GM12878 (cell line): ENCODE measurements around the gene RECK. TPM values are rescaled to one million over a fixed set of nuclear protein-coding genes. Genes with fewer than 3 reads are reported as not detected.

Source experiments
- ATAC-seq: fragments of 200-7000 bp; cut with Tn5 transposase; 3 replicates; pipeline ENCODE4 v1.9.1; 2020; ENCODE audit warnings: mild to moderate bottlenecking, moderate library complexity
- BruUV-seq: library from RNA; stranded (reverse); fragments of 400-500 nt; replicated peaks from 2 replicates; lab custom pipeline; 2021; lab: Mats Ljungman, UMichigan
- CTCF ChIA-PET: fragments of 300-600 bp; sonication (Branson Sonifier 250); formaldehyde crosslinking; extraction: SDS; loops from one replicate; lab custom pipeline; 2021; ENCODE audit warnings: inconsistent platforms; lab: Yijun Ruan, JAX
- POLR2A ChIA-PET: fragments of 350-600 bp; formaldehyde crosslinking; extraction: SDS; loops from one replicate; lab custom pipeline; 2021; ENCODE audit warnings: inconsistent platforms; lab: Charles Lee
- RAD21 ChIA-PET: fragments of 300-600 bp; sonication (Branson Sonifier 250); formaldehyde crosslinking; loops from one replicate; lab custom pipeline; 2023; ENCODE audit warnings: antibody characterized with exemption; ENCODE audit not compliant: unreplicated experiment; lab: Charles Lee
- SMC1A ChIA-PET: fragments of 300-600 bp; sonication (Branson Sonifier 250); formaldehyde crosslinking; loops from one replicate; lab custom pipeline; 2023; ENCODE audit not compliant: unreplicated experiment, uncharacterized antibody; lab: Charles Lee
- DNase-seq: peaks from one replicate; pipeline ENCODE4 v3.0.0-alpha.2; 2011; ENCODE audit warnings: low read depth, low spot score
- FAIRE-seq: peaks from 3 replicates; lab custom pipeline; 2011; peaks lifted over from hg19 to GRCh38; lab: Jason Lieb, UNC
- H2AFZ ChIP-seq: 2 replicates; pipeline ENCODE4 v1.6.0; 2011; ENCODE audit warnings: low read depth, low read length, control low read depth; ENCODE audit not compliant: control insufficient read depth
- H3K27ac ChIP-seq: 2 replicates; pipeline ENCODE4 v1.5.1; 2011; ENCODE audit warnings: control low read depth; ENCODE audit not compliant: control insufficient read depth, insufficient read depth
- H3K27me3 ChIP-seq, 2 experiments: replicated peaks in 1 of 2; 2 replicates each; pipeline versions ENCODE4 v1.6.0 to v1.6.1; 2011; ENCODE audit warnings: low read length in 1 of 2; ENCODE audit not compliant: control insufficient read depth in 2 of 2, insufficient read depth in 2 of 2
- H3K36me3 ChIP-seq, 2 experiments: 2 replicates each; pipeline ENCODE4 v1.5.1; 2011; ENCODE audit warnings: low read length in 1 of 2; ENCODE audit not compliant: control insufficient read depth in 2 of 2, insufficient read depth in 2 of 2
- H3K4me1 ChIP-seq: 2 replicates; pipeline ENCODE4 v1.6.1; 2011; ENCODE audit warnings: mild to moderate bottlenecking, low read length, moderate library complexity, mixed read lengths; ENCODE audit not compliant: control insufficient read depth, insufficient read depth
- H3K4me2 ChIP-seq: 2 replicates; pipeline ENCODE4 v1.6.0; 2011; ENCODE audit warnings: control low read depth; ENCODE audit not compliant: control insufficient read depth, insufficient read depth
- H3K4me3 ChIP-seq: fragments of 200-600 bp; sonication (generic); 2 replicates; pipeline ENCODE4 v1.5.1; 2016
- H3K79me2 ChIP-seq: 2 replicates; pipeline ENCODE4 v1.6.0; 2011; ENCODE audit warnings: low read length; ENCODE audit not compliant: control insufficient read depth, insufficient read depth
- H3K9ac ChIP-seq: 2 replicates; pipeline ENCODE4 v1.8.0; 2011; ENCODE audit warnings: low read length, control low read depth, mixed read lengths; ENCODE audit not compliant: control insufficient read depth, insufficient read depth
- H3K9me3 ChIP-seq: replicated peaks from 3 replicates; pipeline ENCODE4 v1.5.1; 2011; ENCODE audit warnings: mild to moderate bottlenecking, low read length; ENCODE audit not compliant: control insufficient read depth, insufficient read depth
- H4K20me1 ChIP-seq: 2 replicates; pipeline ENCODE4 v1.6.0; 2011; ENCODE audit not compliant: control insufficient read depth, insufficient read depth
- ASH2L ChIP-seq: fragments of 300-600, 200-600 bp; sonication (generic); IDR thresholded peaks from 2 replicates; pipeline ENCODE4 v1.6.1; 2017; ENCODE audit warnings: low read depth, mild to moderate bottlenecking, borderline replicate concordance
- ATF7 ChIP-seq: fragments of 450-650 bp; IDR thresholded peaks from 2 replicates; pipeline ENCODE4 v1.6.1; 2016; ENCODE audit warnings: low read depth, mild to moderate bottlenecking
- BCL11A ChIP-seq: IDR thresholded peaks from 2 replicates; pipeline ENCODE4 v1.6.1; 2011; ENCODE audit warnings: low read depth, low read length
- EED ChIP-seq: sonication (generic); IDR thresholded peaks from 2 replicates; pipeline ENCODE4 v1.6.1; 2016; ENCODE audit warnings: antibody characterized with exemption, low read depth
- KLF5 ChIP-seq: fragments of 450-650 bp; IDR thresholded peaks from 2 replicates; pipeline ENCODE4 v1.6.1; 2014; ENCODE audit warnings: mild to moderate bottlenecking; ENCODE audit not compliant: partially characterized antibody
- MEF2A ChIP-seq: IDR thresholded peaks from 2 replicates; pipeline ENCODE4 v1.6.1; 2011; ENCODE audit warnings: low read depth, mild to moderate bottlenecking, low read length, moderate library complexity; ENCODE audit not compliant: insufficient read depth
- POLR2AphosphoS5 ChIP-seq: IDR thresholded peaks from 2 replicates; pipeline ENCODE4 v1.6.1; 2011; ENCODE audit warnings: mild to moderate bottlenecking, low read length, inconsistent platforms
- SMAD1 ChIP-seq: fragments of 450-650 bp; IDR thresholded peaks from 2 replicates; pipeline ENCODE4 v1.6.1; 2018; ENCODE audit warnings: mild to moderate bottlenecking, low read depth; ENCODE audit not compliant: partially characterized antibody
- SPI1 ChIP-seq: IDR thresholded peaks from 2 replicates; pipeline ENCODE4 v1.6.1; 2011; ENCODE audit warnings: low read depth, mild to moderate bottlenecking, low read length, moderate library complexity, borderline replicate concordance; ENCODE audit not compliant: insufficient read depth
- YBX1 ChIP-seq: fragments of 450-650 bp; IDR thresholded peaks from 2 replicates; pipeline ENCODE4 v1.6.1; 2016; ENCODE audit warnings: antibody characterized with exemption
- ZBED1 ChIP-seq: IDR thresholded peaks from 2 replicates; pipeline ENCODE4 v1.6.1; 2016; ENCODE audit warnings: borderline replicate concordance
- WGBS: methylation state at CpG from one replicate; pipeline ENCODE4 v1.1.6; 2016; ENCODE audit warnings: low lambda C conversion rate; ENCODE audit not compliant: insufficient replicate concordance, insufficient coverage; ENCODE audit errors: missing lambda C conversion rate; 5-methylcytosine and 5-hydroxymethylcytosine counted together
- in situ Hi-C: fragments of 300-500 bp; cut with MboI; formaldehyde crosslinking; loops from 9 replicates; pipeline ENCODE4 v1.14.3; 2018; ENCODE audit warnings: mixed read lengths
- intact Hi-C: fragments of 100-400 bp; cut with micrococcal nuclease; formaldehyde crosslinking; loops from one replicate; pipeline ENCODE4 v1.14.2; 2022; ENCODE audit not compliant: unreplicated experiment
- polyA plus RNA-seq, 11 experiments: library from polyadenylated mRNA; depleted of rRNA in 4 of 11; unstranded in 6 of 11; stranded (reverse) in 5 of 11; fragments of >200 nt; fragmentation: Nextera tagmentation in 4 of 11; fragmentation: Illumina TruSeq in 1 of 11; extraction: Ambion mirVana in 4 of 11; extraction: Trizol in 1 of 11; gene quantifications; 1 replicate in 1 of 11; 2 replicates in 10 of 11; pipeline versions ENCODE4 v1.2.1 to v1.2.3, GENCODE V29; 2011 to 2016; ENCODE audit warnings: inconsistent platforms in 2 of 11, missing spikeins in 2 of 11, low read depth in 1 of 11
- total RNA-seq, 4 experiments: library from RNA; depleted of rRNA in 3 of 4; stranded (reverse); fragments of >200 nt in 3 of 4; fragmentation: Illumina TruSeq in 1 of 4; extraction: Trizol in 1 of 4; gene quantifications; 2 replicates each; pipeline versions ENCODE4 v1.2.1 to v1.2.3, GENCODE V29; 2013 to 2021
- TF ChIP-seq, protein P1 (sequence below): fragments of 450-650 bp; formaldehyde crosslinking; IDR thresholded peaks from 2 replicates; pipeline ENCODE4 v1.5.0; 2022; ENCODE audit warnings: mild to moderate bottlenecking, missing genetic modification characterization
- TF ChIP-seq, protein P2 (sequence below): IDR thresholded peaks from 2 replicates; pipeline ENCODE4 v1.6.1; 2012; ENCODE audit warnings: low read depth, low read length, improper control_type of control experiment
- TF ChIP-seq, protein P3 (sequence below): fragments of 450-650 bp; IDR thresholded peaks from 2 replicates; pipeline ENCODE4 v1.6.1; 2016; ENCODE audit warnings: mild to moderate bottlenecking

RECK gene
- total and polyA plus RNA-seq, 10 of the 15 experiments (the other 5 are each of a cell fraction or from before 2014, with no cell fraction given): 0.02 to 0.40 (median 0.13) TPM

DNA sequence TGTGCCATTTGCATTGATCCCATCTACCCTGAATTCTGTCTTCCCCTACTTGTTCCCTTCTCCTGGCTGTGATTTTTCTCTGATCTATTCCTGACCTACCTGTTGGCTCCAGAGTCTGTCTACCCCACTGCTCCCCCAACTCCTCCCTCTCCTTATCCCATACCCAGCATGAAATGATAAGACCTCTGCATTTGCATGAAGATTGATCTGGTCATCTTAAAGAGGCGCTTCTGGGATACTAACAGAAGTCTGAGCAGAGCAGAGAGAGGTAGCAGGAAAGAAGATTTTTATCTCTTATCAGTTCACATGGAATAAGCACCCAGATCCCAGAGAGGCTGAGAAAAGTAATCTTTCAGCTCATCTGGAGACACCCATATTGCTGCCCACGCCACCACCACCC, 81.5 kb downstream of the RECK start (continued):
- TF ChIP-seq, protein P1, sequence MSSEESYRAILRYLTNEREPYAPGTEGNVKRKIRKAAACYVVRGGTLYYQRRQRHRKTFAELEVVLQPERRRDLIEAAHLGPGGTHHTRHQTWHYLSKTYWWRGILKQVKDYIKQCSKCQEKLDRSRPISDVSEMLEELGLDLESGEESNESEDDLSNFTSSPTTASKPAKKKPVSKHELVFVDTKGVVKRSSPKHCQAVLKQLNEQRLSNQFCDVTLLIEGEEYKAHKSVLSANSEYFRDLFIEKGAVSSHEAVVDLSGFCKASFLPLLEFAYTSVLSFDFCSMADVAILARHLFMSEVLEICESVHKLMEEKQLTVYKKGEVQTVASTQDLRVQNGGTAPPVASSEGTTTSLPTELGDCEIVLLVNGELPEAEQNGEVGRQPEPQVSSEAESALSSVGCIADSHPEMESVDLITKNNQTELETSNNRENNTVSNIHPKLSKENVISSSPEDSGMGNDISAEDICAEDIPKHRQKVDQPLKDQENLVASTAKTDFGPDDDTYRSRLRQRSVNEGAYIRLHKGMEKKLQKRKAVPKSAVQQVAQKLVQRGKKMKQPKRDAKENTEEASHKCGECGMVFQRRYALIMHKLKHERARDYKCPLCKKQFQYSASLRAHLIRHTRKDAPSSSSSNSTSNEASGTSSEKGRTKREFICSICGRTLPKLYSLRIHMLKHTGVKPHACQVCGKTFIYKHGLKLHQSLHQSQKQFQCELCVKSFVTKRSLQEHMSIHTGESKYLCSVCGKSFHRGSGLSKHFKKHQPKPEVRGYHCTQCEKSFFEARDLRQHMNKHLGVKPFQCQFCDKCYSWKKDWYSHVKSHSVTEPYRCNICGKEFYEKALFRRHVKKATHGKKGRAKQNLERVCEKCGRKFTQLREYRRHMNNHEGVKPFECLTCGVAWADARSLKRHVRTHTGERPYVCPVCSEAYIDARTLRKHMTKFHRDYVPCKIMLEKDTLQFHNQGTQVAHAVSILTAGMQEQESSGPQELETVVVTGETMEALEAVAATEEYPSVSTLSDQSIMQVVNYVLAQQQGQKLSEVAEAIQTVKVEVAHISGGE (CRISPR knock-in tag): no peak
- no peak for TF ChIP-seq EED
- no peak for TF ChIP-seq ZBED1

DNA sequence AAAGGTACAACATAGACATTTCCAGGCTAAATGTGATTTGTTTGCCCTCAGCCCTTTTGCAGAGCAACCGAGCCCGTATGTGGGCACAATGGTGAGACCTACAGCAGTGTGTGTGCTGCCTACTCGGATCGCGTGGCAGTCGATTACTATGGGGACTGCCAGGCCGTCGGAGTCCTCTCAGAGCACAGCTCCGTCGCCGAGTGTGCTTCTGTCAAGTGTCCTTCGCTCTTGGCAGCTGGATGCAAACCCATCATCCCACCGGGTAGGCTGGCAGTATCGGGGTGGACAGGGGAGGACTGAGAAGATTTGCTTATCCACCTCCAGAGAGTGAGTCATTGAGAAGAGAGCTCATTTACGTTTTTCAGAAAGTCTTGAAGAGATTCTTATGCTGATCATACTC, 82.0 kb downstream of the RECK start:
- in situ Hi-C loops (no loop called here), intact Hi-C loops (no loop called here)
- FAIRE-seq: no peak
- CTCF ChIA-PET: interaction anchor here (12.5 kb wide), 1 partner anchor 17 kb away, joined by 88 read pairs; no protein-coding TSS in a partner anchor
- SMC1A ChIA-PET: interaction anchor here (1.2 kb wide), 1 partner anchor 16 kb away, joined by 3 read pairs; no protein-coding TSS in a partner anchor
- H3K4me1 ChIP-seq: no peaks in the 10 kb centered on the region
- H3K9ac ChIP-seq: no peak overlapping the region
- H3K4me2 ChIP-seq: no peak overlapping the region
- no peak for DNase-seq
- H2AFZ ChIP-seq: no peak overlapping the region
- H4K20me1 ChIP-seq: no peaks in the 10 kb centered on the region
- no peaks in the 10 kb centered on the region for H3K9me3 ChIP-seq
- no peaks in the 10 kb centered on the region for H3K79me2 ChIP-seq
- WGBS: 68% methylated on average over 15 of the region's 15 CpGs
- no peaks in the 10 kb centered on the region for H3K36me3 ChIP-seq
- H3K27ac ChIP-seq: no peak overlapping the region
- peaks cover 0 to 2% of the 10 kb centered on the region in 2 experiments; a peak in 2 of 4 replicates for H3K27me3 ChIP-seq
- POLR2A ChIA-PET: no interaction called here
- no peak overlapping the region for H3K4me3 ChIP-seq
- no peak for ATAC-seq
- TF ChIP-seq, protein P2, sequence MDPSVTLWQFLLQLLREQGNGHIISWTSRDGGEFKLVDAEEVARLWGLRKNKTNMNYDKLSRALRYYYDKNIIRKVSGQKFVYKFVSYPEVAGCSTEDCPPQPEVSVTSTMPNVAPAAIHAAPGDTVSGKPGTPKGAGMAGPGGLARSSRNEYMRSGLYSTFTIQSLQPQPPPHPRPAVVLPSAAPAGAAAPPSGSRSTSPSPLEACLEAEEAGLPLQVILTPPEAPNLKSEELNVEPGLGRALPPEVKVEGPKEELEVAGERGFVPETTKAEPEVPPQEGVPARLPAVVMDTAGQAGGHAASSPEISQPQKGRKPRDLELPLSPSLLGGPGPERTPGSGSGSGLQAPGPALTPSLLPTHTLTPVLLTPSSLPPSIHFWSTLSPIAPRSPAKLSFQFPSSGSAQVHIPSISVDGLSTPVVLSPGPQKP: no peak
- TF ChIP-seq SPI1 (no peak), SMAD1 (no peak), ATF7 (no peak), MEF2A (no peak), BCL11A (no peak), POLR2AphosphoS5 (no peak), KLF5 (no peak), ASH2L (no peak), YBX1 (no peak)
- TF ChIP-seq, protein P3, sequence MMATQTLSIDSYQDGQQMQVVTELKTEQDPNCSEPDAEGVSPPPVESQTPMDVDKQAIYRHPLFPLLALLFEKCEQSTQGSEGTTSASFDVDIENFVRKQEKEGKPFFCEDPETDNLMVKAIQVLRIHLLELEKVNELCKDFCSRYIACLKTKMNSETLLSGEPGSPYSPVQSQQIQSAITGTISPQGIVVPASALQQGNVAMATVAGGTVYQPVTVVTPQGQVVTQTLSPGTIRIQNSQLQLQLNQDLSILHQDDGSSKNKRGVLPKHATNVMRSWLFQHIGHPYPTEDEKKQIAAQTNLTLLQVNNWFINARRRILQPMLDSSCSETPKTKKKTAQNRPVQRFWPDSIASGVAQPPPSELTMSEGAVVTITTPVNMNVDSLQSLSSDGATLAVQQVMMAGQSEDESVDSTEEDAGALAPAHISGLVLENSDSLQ: no peak
- RAD21 ChIA-PET: interaction anchor here (0.6 kb wide), 1 partner anchor 41 kb away, joined by 3 read pairs; no protein-coding TSS in a partner anchor
- BruUV-seq: no TSS peak
